Activated CD8-positive, alpha-beta memory T cell treated with anti-CD3 and anti-CD28 coated beads, Interleukin-2, amount 50 U/mL, for 4 hours (primary cell): Measurements from ENCODE around the gene TLR8.

ENCODE experiments used
- DNase-seq: peaks from one replicate; pipeline ENCODE4 v3.0.0-alpha.2; 2020

TLR8 gene

GRCh38 chrX:12906046-12906761 lies at the start of gene TLR8:
Gene TLR8 (plus strand): TSS chrX:12906620. CDS start chrX:12906707, 87 bp downstream.
- DNase-seq, result no peak

- no peak for DNase-seq
Observed at GRCh38 chrX:12865359-12865758, 41.1 kb upstream of the TLR8 start.

- DNase-seq, result no peak
Observed at GRCh38 chrX:12866451-12867377, 39.7 kb upstream of the TLR8 start, which contains the start of gene TLR7. Gene TLR7 (plus strand): TSS chrX:12867072. CDS start chrX:12867579, 507 bp downstream.

GRCh38 chrX:12867685-12868084 lies 38.7 kb upstream of the TLR8 start:
- no peak for DNase-seq

- DNase-seq, result no peak
Observed at GRCh38 chrX:12868747-12869146, 37.7 kb upstream of the TLR8 start.

- no peak for DNase-seq
Observed at GRCh38 chrX:12871257-12871656, 35.2 kb upstream of the TLR8 start.

GRCh38 chrX:12872741-12873140 lies 33.7 kb upstream of the TLR8 start:
- DNase-seq, result no peak

GRCh38 chrX:12874581-12874980 lies 31.8 kb upstream of the TLR8 start:
- no peak for DNase-seq

GRCh38 chrX:12877386-12877785 lies 29.0 kb upstream of the TLR8 start:
- no peak for DNase-seq

- no peak for DNase-seq
Observed at GRCh38 chrX:12878536-12878935, 27.9 kb upstream of the TLR8 start.

GRCh38 chrX:12881914-12882313 lies 24.5 kb upstream of the TLR8 start:
- DNase-seq, result no peak

- DNase-seq, result no peak
Observed at GRCh38 chrX:12885508-12885907, 20.9 kb upstream of the TLR8 start.

- no peak for DNase-seq
Observed at GRCh38 chrX:12886545-12886944, 19.9 kb upstream of the TLR8 start.

- DNase-seq, result no peak
Observed at GRCh38 chrX:12887141-12887540, 19.3 kb upstream of the TLR8 start.

- no peak for DNase-seq
Observed at GRCh38 chrX:12887767-12888166, 18.7 kb upstream of the TLR8 start.

GRCh38 chrX:12890467-12890866 lies 16.0 kb upstream of the TLR8 start:
- DNase-seq, result no peak

- no peak for DNase-seq
Observed at GRCh38 chrX:12891171-12891570, 15.2 kb upstream of the TLR8 start.

GRCh38 chrX:12891915-12892506 lies 14.4 kb upstream of the TLR8 start:
- no peak for DNase-seq

GRCh38 chrX:12892716-12893115 lies 13.7 kb upstream of the TLR8 start:
- DNase-seq, result no peak

- DNase-seq, result peak; percentile 49
Observed at GRCh38 chrX:12894074-12895030, 12.1 kb upstream of the TLR8 start.

GRCh38 chrX:12895866-12896265 lies 10.6 kb upstream of the TLR8 start:
- DNase-seq, result no peak

- DNase-seq, result no peak
Observed at GRCh38 chrX:12896935-12897334, 9.5 kb upstream of the TLR8 start.
